Measurements from ENCODE around the gene SLC34A3.

SLC34A3 gene

DNA sequence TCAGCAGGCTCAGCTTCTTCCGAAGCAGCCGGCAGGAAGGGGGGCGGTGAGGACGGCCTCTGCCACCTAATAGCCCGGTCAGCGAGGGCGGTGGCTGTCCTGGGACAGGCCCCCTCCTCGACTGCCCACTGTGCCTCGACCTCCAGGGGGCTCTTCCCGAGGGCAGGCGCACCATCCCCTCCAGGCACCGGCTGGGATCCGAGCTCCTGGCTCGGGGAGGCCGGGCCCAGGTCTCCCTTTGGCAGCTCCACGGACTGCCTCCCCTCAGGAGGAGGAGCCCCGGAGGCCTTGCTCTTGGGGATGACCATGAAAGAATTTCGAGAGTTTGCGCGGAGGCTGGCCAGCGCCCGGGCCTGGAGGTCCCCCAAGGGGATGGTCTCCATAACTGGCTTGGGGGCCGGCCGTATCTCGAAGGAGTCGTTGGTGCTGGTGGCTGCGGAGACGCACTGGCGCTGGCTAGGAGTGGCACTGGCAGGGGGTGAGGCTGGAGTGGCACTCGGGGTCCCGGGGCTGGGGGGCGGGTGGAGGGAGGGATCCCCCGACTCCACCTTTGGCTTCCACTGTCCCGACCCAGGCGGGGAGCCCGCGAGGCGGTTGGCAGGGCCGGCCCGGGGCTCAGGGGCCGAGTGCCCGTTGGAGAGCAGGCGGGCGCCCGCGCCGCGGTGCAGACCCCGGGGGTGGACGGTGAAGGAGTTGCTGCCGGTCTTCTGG lies 31.1 kb upstream of the SLC34A3 start:
- Histone ChIP-seq H3K36me3 (peaks cover 0 to 23% (median 0%) of the 10 kb centered on the region in 11 experiments; a peak in 3 of 22 replicates), H3K4me1 (peaks cover 62 to 86% (median 70%) of the 10 kb centered on the region in 10 experiments), H3K27ac (peak overlapping the region in 1 of 11 experiments; percentile 38; a peak in 1 of 22 replicates), H4K20me1 (peaks cover 14 to 86% (median 58%) of the 10 kb centered on the region in 11 experiments; a peak in 21 of 22 replicates), H3K4me2 (peak overlapping the region; percentile 88 to 100 (median 97)), H3K9me3 (replicated peaks in 1 of 11) (no peaks in the 10 kb centered on the region), H3K9ac (peak overlapping the region; percentile 79 to 97 (median 88); a peak in 21 of 22 replicates), H3K27me3 (no peaks in the 10 kb centered on the region), H3K4me3 (peak overlapping the region; percentile 79 to 89 (median 86))
- TF ChIP-seq Cebpa-rat (IDR thresholded peaks at IDR 0.05), result no peak

DNA sequence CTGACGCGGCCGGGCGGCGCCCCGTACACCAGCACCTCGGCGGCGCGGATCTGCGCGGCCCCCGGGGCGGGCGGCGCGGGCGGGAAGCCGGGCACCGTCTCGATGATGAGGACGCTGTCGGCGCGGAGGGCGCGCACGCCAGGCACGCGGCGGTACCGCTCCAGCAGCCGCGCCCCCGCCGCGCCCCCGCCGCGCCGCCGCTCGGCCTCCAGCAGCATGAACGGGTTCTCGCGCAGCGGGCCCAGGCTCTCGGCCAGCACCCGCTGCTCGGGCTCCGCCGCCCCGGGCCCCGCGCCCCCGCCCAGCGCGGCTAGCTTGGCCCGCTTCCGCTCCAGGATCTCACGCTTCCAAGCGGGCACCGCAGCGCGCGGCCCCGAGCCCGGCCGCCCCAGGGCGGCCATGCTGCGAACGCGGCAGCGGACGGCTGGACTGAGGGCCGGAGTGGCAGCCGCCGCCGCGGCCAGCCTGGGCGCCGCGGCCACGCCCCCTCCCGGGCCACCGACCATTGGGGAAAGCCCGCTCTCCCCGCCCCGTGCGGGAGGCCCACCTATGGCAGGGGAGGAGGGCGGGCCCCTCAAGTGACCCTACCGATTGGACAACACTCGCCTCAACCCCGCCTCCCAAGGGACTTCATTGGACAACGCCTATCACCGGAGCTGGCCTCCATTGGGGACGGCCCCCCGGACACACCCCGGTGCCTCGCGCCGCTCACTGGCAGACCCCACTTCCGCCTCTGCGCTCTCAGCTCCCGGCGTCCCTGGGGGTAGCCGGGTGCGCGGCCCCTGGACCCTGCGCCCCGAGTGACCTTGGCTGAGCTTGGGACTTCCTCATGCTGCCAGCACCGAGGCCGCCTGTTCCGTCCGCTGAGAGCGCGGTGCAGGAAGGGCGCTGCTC lies 30.1 kb upstream of the SLC34A3 start, which contains the start of gene TPRN:
Gene TPRN (minus strand): TSS at position 431 of the 894 bp plus-strand sequence. CDS start 30 bp downstream, at position 401.
- peak within 1 kb of the TSS; percentile 79 to 89 (median 86) for H3K4me3 ChIP-seq
- H3K36me3 ChIP-seq, result peaks cover 0 to 13% (median 0%) of the 10 kb centered on the region in 11 experiments; a peak in 3 of 22 replicates
- H3K4me1 ChIP-seq, result peaks cover 65 to 81% (median 73%) of the 10 kb centered on the region in 10 experiments
- H4K20me1 ChIP-seq, result peaks cover 14 to 82% (median 53%) of the 10 kb centered on the region in 11 experiments; a peak in 21 of 22 replicates
- peak within 1 kb of the TSS; percentile 89 to 100 (median 99) for H3K4me2 ChIP-seq
- TF ChIP-seq Cebpa-rat (IDR thresholded peaks at IDR 0.05), result no peak
- no peaks in the 10 kb centered on the region for H3K9me3 ChIP-seq (replicated peaks in 1 of 11)
- no peaks in the 10 kb centered on the region for H3K27me3 ChIP-seq
- peak within 1 kb of the TSS; percentile 79 to 97 (median 88) for H3K9ac ChIP-seq
- peak within 1 kb of the TSS; percentile 52 to 92 (median 76); a peak in 21 of 22 replicates for H3K27ac ChIP-seq

DNA sequence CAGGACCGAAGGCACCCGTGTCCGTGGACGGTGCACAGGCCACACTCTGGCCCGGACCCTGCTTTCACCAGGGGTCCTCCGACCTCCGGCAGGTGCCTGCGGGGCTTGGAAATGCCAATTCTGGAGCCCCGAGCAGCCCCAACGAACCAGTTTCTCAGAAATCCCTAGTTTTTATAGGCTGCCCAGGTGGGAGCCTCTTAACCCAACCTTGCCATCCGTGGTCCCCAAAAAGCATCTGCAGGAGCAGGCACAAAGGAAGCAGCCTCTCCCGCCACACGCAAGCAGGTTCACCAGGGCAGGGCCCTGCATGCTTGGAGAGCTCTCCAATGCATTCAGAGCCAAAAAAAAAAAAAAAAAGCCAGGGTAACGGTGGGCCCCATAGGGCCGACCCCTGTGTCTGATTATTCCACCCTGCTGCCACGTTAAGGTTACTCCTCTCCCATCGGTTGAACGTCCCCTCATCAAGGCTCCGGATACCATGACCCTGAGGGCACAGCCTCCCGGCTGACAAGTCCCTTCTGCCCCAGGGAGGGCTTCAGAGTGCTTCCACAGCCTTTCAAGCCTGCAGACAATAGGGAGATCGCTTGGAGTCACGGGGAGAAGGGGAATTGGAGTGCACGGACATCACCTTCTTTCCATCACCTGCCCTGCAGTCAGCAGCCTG lies 29.4 kb upstream of the SLC34A3 start:
- H3K36me3 ChIP-seq, result 0 out of 22 replicates have a peak, but pooled peaks cover 0 to 8% (median 0%) of the 10 kb centered on the region in 11 experiments
- H3K4me1 ChIP-seq, result peaks cover 69 to 80% (median 77%) of the 10 kb centered on the region in 10 experiments
- peak overlapping the region; percentile 79 to 89 (median 86) for H3K4me3 ChIP-seq
- H3K9me3 ChIP-seq (replicated peaks in 1 of 11), result no peaks in the 10 kb centered on the region
- H3K27ac ChIP-seq, result peak overlapping the region; percentile 52 to 92 (median 76); a peak in 21 of 22 replicates
- no peaks in the 10 kb centered on the region for H3K27me3 ChIP-seq
- peaks cover 14 to 81% (median 45%) of the 10 kb centered on the region in 11 experiments; a peak in 21 of 22 replicates for H4K20me1 ChIP-seq
- no peak for TF ChIP-seq Cebpa-rat (IDR thresholded peaks at IDR 0.05)
- H3K4me2 ChIP-seq, result peak overlapping the region; percentile 89 to 100 (median 99)
- H3K9ac ChIP-seq, result peak overlapping the region; percentile 76 to 97 (median 85)

DNA sequence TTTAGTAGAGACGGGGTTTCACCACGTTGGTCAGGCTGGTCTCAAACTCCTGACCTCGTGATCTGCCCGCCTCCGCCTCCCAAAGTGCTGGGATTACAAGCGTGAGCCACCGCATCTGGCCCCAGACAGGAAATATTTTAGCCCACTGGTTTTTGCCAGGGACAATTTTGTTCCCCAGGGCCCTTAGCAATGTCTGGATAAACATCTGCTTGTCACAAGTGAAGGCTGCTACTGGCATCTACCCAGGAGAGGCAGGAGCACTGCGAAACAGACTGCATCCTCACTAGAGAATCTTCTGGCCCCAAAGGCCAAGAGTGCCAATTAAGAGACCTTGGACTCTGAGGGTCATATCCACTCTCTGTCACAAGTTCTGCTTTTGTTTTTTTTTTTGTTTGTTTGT lies 27.7 kb upstream of the SLC34A3 start:
- no peaks in the 10 kb centered on the region for H3K9me3 ChIP-seq (replicated peaks in 1 of 11)
- H4K20me1 ChIP-seq, result peaks cover 8 to 71% (median 29%) of the 10 kb centered on the region in 11 experiments; a peak in 21 of 22 replicates
- H3K4me2 ChIP-seq, result peak overlapping the region; percentile 89 to 100 (median 99)
- H3K4me1 ChIP-seq, result peaks cover 72 to 78% (median 75%) of the 10 kb centered on the region in 10 experiments
- no peak for TF ChIP-seq Cebpa-rat (IDR thresholded peaks at IDR 0.05)
- peak overlapping the region in 9 of 10 experiments; percentile 4 to 100 (median 40); a peak in 9 of 20 replicates for H3K4me3 ChIP-seq
- peaks cover 0 to 15% (median 8%) of the 10 kb centered on the region in 11 experiments; a peak in 6 of 22 replicates for H3K36me3 ChIP-seq
- peak overlapping the region in 10 of 11 experiments; percentile 14 to 92 (median 40); a peak in 18 of 22 replicates for H3K27ac ChIP-seq
- H3K9ac ChIP-seq, result peak overlapping the region; percentile 84 to 97 (median 92); a peak in 18 of 22 replicates
- no peaks in the 10 kb centered on the region for H3K27me3 ChIP-seq

DNA sequence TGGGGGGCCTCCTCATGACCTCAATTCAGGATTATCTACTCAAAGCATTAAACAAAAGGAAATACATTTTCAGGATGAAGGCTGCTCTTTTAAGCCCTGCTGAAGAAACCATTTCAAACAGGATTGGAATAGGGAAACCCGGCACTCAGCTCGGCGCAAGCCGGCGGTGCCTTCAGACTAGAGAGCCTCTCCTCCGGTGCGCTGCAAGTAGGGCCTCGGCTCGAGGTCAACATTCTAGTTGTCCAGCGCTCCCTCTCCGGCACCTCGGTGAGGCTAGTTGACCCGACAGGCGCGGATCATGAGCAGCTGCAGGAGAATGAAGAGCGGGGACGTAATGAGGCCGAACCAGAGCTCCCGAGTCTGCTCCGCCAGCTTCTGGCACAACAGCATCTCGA lies 26.0 kb upstream of the SLC34A3 start:
- peak overlapping the region in 10 of 11 experiments; percentile 76 to 92 (median 87); a peak in 20 of 22 replicates for H3K27ac ChIP-seq
- peaks cover 5 to 28% (median 19%) of the 10 kb centered on the region in 11 experiments; a peak in 14 of 22 replicates for H3K36me3 ChIP-seq
- H3K4me3 ChIP-seq, result peak overlapping the region; percentile 77 to 100 (median 92)
- H4K20me1 ChIP-seq, result peaks cover 0 to 53% (median 21%) of the 10 kb centered on the region in 11 experiments; a peak in 12 of 22 replicates
- H3K27me3 ChIP-seq, result no peaks in the 10 kb centered on the region
- peaks cover 54 to 66% (median 59%) of the 10 kb centered on the region in 10 experiments for H3K4me1 ChIP-seq
- H3K9me3 ChIP-seq (replicated peaks in 1 of 11), result no peaks in the 10 kb centered on the region
- peak overlapping the region; percentile 89 to 100 (median 99) for H3K4me2 ChIP-seq
- H3K9ac ChIP-seq, result peak overlapping the region; percentile 84 to 97 (median 92)
- no peak for TF ChIP-seq Cebpa-rat (IDR thresholded peaks at IDR 0.05)

DNA sequence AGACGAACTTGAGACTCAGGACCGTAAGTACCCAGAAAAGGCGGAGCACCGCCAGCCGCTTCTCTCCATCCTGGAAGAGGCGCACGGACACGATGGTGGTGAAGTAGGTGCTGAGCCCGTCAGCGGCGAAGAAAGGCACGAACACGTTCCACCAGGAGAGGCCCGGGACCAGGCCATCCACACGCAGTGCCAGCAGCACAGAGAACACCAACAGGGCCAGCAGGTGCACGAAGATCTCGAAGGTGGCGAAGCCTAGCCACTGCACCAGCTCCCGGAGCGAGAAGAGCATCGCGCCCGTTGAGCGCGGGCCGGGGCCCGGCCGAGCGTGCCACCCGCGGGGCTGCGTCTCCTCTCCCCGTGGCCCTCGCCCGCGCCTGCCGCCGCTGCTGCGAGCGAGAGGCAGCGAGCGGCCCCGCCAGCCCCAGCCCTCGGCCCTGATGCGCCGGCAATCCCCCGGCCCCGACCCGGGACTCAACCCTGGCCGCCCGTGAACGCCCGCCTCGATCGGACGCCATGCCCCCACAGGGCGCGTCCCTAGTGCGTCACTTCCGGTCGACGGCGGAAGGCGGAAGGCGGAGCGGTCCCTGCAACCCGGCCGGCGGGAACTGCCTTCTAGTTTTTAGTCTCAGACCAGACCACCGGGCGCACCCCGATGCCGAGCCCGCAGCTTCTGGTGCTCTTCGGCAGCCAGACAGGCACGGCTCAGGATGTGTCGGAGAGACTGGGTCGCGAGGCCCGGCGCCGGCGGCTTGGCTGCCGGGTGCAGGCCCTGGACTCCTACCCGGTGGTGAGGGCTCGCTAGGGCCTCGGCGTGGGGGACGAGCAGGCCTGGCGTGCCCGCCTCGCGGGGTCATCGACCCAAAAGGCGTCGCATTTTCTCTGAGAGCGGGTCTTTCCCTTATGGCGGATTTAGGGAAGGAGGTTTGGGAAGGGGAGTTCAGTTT lies 25.3 kb upstream of the SLC34A3 start, which contains the start of the genes NDOR1 and TMEM203:
Gene NDOR1 (plus strand): TSS at position 575 of the 944 bp plus-strand sequence. CDS start 78 bp downstream, at position 653.
Gene TMEM203 (minus strand): TSS at position 523 of the 944 bp plus-strand sequence. CDS start 234 bp downstream, at position 289.
- Histone ChIP-seq H3K27me3 (no peaks in the 10 kb centered on the region), H3K9me3 (replicated peaks in 1 of 11) (no peaks in the 10 kb centered on the region), H3K9ac (peak within 1 kb of the TSS; percentile 84 to 97 (median 92)), H3K4me1 (peaks cover 54 to 69% (median 60%) of the 10 kb centered on the region in 10 experiments), H3K27ac (peak within 1 kb of the TSS; percentile 72 to 92 (median 85); a peak in 21 of 22 replicates), H4K20me1 (peaks cover 0 to 52% (median 19%) of the 10 kb centered on the region in 11 experiments; a peak in 10 of 22 replicates), H3K36me3 (peaks cover 10 to 35% (median 23%) of the 10 kb centered on the region in 11 experiments; a peak in 16 of 22 replicates), H3K4me3 (peak within 1 kb of the TSS; percentile 77 to 100 (median 92)), H3K4me2 (peak within 1 kb of the TSS; percentile 89 to 100 (median 99))
- TF ChIP-seq Cebpa-rat (IDR thresholded peaks at IDR 0.05), result no peak

DNA sequence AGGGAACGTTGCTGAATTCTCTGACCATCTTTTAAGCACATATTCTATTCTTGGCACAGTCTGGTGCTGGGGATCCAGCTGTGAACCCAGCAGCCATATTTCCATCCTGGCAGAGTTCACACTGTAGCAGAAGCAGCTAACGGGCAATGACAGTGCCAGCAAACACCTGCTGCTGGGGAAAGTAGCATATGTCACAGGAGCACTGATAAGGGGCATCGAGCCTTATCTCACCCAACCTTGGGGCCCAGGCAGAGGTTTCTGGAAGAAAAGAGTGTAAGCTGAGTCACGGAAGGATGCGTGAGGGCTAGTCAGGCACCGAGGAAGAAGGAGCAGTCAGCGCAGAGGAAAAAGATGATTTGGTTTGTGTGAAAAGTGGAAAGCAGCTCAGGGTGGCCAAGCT lies 24.1 kb upstream of the SLC34A3 start:
- peaks cover 10 to 46% (median 27%) of the 10 kb centered on the region in 11 experiments; a peak in 16 of 22 replicates for H3K36me3 ChIP-seq
- peak overlapping the region; percentile 89 to 100 (median 99) for H3K4me2 ChIP-seq
- H3K27me3 ChIP-seq, result no peaks in the 10 kb centered on the region
- peak overlapping the region; percentile 77 to 100 (median 92) for H3K4me3 ChIP-seq
- H3K9me3 ChIP-seq (replicated peaks in 1 of 11), result no peaks in the 10 kb centered on the region
- peaks cover 48 to 67% (median 57%) of the 10 kb centered on the region in 10 experiments for H3K4me1 ChIP-seq
- peak overlapping the region in 8 of 11 experiments; percentile 76 to 92 (median 90); a peak in 11 of 22 replicates for H3K27ac ChIP-seq
- peaks cover 0 to 48% (median 19%) of the 10 kb centered on the region in 11 experiments; a peak in 12 of 22 replicates for H4K20me1 ChIP-seq
- peak overlapping the region; percentile 84 to 97 (median 92); a peak in 21 of 22 replicates for H3K9ac ChIP-seq
- no peak for TF ChIP-seq Cebpa-rat (IDR thresholded peaks at IDR 0.05)

Measured in BLaER1 treated with 17β-estradiol and CSF1 and Interleukin-3, amounts not matched to agents 10 nM and 100 nM (cell line).